Measurements from ENCODE around the gene ZNF532.
"Not testable (repeated sequence)": the region's sequence is repeated elsewhere in the genome, so short reads cannot be mapped to it uniquely, and the experiment has no call there.

The ZNF532 gene

DNA sequence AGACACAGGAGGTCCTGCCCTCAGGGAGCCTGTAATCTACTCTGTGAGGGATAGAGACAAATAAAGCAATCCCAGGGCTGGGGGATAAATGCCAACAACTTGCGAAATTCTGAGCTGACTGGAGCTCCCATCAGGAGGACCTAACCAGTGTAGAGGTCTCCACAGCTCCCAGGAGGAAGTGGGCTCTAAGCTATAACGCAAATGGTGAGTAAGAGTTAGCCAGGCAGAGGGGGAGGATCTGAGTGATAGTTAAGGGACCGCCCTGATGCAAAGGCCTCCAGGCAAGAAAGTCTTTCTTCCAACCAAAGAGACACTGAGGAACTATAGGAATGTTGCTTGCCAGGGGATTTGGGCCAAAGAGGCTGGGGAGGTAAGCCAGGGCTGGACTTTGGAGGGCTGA lies 16.0 kb upstream of the ZNF532 start:
- DNase-seq: no peak

DNA sequence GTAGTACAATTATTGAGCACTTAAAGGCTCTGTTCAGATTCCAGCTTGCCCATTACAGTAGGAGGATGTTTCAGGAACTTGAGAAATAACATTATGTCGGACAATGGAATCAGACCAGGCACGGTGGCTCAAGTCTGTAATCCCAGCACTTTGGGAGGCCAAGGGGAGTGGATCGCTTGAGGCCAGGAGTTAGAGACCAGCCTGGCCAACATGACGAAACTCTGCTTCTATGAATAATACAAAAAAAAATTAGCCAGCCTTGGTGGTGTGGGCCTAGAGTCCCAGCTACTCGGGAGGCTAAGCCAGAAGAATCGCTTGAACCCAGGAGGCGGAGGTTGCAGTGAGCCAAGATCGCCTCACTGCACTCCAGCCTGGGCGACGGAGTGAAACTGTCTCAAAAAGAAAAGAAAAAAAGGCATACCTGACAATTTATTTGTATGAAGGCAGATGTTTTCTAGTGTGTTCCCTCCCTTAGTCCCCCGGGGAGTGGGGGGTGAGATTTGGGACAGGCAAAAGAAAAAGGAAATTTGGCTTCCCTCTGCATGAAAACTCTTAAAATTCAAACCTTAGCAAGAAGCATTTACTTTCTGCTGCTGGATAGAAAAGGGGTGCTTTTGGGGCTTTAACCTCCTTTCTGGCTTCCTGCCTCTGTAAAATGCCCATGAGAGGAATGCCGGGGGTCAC lies 13.7 kb upstream of the ZNF532 start:
- no peak for DNase-seq

DNA sequence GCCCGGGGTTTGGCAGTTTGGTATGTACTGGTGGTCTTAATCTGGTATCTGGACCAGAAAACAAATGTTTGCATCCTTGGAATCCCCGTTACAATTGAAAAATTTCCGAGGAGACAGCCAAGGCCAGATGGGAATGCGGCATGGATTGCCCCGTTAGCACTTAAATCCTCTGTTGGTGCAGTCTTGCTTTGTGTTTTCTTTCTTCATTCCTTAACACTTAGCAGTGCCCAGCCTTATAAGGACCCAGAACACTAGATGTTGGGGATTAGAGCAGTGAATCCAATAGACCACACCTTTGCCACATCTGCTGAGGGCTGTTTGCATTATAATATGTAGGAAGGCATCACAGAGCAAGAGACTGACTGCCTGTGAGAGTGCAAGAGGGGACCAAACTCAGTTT lies 12.8 kb upstream of the ZNF532 start:
- DNase-seq: no peak

DNA sequence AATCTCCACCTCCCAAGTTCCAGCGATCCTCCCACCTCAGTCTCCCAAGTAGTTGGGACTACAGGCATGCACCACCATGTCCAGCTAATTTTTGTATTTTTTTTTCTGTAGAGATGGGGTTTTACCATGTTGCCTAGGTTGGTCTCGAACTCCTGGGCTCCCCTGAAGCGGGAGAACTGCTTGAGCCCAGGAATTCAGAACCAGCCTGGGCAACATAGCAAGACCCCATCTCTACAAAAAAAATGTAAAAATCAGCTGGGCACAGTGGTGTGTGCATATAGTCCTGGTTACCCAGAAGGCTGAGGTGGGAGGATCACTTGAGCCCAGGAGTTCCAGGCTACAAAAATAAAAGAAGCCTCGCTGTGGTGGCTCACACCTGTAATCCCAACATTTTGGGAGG lies 12.0 kb upstream of the ZNF532 start:
- DNase-seq: no peak

DNA sequence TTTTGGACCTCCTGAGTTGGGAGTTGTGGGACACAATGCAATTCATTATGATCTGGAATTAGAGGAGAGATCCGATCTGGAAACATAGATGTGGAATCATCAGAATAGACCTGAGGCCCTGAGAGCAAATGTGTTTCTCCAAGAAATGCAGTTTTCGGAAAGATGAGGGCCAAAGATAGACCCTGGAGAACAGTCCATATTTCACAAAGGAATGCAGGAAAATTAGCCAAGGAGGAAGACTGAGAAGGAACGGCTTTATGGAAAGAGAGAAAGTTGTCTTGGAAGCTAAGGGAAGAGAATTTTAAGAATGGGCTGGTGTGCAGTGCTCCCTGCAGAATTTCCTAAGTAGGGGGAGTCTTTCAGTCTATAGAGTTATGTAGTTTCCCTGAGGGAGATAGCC lies 11.1 kb upstream of the ZNF532 start:
- no peak for DNase-seq

DNA sequence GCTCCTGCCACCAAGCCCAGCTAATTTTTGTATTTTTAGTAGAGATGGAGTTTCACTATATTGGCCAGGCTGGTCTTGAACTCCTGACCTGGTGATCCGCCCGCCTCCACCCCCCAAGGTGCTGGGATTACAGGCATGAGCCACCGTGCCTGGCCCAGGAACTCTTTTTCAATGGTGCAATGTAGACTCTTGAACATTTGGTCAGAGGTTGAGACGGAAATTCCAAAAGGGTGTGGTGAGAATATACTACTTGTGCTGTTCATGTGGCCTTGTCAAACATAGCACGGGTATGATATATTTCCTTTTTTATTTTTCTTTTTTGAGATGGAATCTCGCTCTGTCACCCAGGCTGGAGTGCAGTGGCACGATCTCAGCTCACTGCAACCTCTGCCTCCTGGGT lies 9.2 kb upstream of the ZNF532 start:
- DNase-seq: not testable (repeated sequence)

DNA sequence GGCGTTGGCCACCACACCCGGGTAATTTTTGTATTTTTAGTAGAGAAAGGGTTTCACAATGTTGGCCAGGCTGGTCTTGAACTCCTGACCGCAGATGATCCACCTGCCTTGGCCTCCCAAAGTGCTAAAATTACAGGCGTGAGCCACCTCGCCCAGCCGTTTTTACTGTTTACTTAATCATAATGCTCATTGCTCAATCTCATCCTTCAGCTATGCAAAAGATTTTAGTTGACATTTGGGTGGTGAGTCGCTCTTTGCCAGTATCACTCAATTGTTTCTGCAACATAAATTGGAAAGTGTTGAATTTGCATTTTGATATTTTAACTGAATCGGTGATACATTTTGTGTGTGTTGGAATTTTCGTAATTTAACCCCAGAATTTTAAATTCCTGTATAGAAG lies 7.8 kb upstream of the ZNF532 start:
- no peak for DNase-seq

DNA sequence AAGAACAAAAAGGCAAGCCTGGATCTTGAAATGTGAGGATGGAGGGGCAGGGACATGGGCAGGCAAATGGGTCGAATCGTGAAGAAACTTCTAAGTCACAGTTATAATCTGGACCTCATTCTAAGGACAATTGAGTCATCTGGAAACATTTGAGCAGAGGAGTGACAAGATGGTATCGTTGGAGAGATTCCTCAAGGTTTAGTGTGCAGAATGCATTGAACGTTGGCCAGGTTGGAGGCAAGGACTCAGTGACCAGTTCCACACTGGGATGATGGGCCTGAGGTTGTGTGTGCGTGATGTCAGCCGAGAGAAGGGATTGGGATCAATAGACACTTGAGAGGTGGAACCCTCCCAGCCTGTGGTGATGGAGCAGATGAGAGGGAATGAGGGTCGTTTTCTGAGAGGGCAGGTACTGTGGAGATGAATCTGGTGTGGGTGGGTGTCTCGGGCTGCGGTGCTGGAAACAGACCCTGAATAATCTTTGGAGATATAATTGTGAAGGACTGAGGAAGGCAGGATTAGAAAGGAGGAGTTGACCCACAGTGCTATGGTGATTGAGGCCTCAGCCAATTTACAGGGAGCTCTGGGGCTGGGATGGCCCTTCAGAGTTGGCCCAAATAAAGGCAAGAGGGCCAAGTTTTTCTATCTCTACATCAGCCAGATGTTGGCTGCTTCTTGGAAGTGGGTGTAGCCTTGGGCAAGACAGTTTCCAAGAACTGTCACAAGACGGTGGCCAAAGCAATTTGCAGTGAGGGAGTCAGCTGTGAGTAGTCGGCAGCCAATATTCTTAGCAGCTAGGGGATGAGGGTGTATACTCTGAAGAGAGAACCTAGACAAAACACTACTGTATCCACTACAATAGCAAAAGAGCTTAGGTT lies 5.8 kb upstream of the ZNF532 start:
- no peak for DNase-seq

DNA sequence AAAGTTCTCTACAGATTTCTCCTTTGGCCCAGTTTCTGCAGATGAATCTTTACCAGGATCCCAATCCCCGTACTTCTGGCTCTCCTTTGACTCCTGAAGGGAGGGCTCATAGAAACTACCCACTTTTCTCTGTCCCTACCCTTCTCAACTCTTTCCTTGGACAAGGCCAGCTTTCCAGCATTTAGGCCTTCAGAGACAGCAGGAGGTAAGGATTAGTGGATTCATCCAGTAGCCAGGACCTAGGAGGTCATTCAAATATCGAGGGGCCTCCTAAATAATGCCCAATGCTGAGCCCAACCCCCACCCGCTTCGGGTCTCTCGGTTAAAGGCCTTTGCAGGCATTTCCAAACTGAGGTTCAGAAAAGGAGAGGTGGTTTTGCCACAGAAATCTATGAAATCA lies 4.8 kb upstream of the ZNF532 start:
- no peak for DNase-seq

DNA sequence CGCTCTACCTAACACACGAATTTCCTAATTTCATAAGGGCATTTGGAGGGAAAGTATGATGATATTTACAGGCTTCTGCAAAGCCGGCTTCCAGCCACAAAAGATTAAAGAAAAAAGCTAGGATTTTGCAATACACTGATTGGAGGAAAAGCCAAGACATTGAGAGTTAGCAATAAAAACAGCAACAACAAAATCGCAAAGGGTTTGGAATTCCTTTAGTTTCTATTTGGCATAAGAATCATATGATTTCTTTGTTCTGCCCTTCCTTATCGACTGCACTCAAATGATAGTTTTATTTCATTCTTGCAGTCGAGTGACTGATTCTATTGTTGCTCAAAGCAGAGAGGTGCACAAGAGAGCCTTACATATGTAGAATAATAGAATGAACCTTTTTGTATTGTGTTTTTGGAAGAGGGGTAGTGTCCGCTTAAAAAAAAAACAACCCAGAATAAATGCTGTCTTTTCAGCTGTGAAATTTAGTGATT lies 3.9 kb upstream of the ZNF532 start:
- DNase-seq: no peak

DNA sequence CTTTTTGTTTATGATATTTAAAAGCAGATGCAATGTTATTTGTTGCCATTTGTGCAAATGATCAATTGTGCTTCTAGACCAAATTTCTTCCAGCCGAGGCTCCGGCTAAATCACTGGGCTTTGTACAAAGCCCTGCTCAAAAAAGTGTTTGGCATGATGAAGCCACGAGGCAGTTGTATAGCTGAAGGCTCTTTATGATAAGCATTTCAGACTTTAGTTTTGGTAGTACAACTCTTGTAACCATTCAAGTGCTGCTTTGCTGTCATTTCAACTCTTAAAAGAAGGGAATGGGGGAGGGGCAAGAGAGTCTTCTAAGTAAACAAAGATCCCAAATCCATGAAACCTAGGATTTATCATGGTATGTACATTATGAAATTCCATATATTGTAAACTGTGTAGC lies 3.3 kb upstream of the ZNF532 start:
- DNase-seq: no peak

DNA sequence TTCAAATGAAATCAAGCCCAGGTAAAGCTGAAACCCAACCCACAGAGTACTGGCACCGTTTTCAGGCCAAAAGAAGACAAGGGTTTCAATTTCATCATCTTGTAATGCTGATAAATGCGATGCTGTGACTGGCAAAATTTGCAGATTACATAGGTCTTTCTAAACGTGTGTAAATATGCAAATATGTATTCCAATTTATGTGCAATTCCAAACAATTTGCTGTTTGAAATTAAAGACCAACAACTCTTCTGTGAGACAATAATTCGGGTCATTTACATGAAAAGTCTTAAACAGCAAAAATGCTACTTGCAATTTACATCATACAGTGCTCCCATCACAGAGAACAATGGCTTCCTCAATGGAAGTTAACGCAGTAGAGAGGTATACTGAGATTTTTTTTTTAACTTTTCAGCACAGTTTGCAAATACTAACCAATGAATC lies 2.8 kb upstream of the ZNF532 start:
- no peak for DNase-seq

DNA sequence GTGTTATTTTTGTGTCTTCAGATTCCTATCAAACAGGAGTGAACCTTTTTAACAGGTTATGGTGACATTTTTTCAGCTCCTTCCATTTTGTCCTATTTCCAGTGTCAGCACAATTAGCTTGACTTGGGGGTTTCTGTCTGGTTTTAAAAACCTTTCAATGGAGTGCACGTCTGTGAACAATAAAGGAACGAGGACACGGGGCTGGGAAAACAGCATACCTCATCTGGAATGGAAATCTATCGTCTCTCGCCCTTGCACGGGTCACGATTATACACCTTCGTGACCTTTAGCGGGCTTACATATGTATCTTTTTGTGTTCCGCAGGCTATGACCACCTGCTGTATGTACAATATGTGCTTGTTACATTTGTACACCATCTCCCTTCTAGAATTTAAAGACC lies 2.3 kb upstream of the ZNF532 start:
- DNase-seq: no peak

DNA sequence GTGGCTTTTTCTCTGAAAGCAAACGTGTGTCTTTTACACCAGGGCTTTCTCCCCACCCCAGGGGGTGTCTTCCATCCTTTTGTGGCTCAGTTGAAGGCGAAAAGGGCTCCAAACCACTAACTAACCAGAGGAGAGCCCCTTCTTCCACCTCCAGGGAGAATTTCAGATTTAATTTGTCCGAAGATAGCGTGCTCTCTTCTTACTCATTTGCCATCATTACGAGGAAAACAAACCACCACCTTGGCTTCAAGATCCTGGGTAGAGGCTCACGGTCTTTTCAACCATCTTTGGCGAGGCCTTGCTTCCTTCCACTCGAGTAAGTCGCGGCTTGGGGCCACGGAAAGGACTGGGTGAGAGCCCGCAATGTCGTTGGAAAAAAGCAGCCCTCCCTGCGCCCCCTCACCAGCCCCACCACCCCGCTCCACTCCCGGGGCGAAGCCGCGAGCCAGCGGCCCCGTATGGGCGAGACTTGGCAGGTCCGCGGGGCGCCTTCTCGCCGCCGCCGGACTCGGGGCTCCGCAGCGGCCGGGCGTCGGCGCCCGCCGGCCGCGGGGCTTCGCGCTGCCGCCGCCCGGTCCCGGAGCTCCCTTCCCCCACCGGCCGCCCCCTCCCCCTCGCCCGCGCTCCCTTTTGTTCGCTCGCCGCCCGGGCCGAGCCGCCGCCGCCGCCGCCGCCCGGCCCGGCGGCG lies 1.7 kb upstream of the ZNF532 start:
- DNase-seq: no peak

DNA sequence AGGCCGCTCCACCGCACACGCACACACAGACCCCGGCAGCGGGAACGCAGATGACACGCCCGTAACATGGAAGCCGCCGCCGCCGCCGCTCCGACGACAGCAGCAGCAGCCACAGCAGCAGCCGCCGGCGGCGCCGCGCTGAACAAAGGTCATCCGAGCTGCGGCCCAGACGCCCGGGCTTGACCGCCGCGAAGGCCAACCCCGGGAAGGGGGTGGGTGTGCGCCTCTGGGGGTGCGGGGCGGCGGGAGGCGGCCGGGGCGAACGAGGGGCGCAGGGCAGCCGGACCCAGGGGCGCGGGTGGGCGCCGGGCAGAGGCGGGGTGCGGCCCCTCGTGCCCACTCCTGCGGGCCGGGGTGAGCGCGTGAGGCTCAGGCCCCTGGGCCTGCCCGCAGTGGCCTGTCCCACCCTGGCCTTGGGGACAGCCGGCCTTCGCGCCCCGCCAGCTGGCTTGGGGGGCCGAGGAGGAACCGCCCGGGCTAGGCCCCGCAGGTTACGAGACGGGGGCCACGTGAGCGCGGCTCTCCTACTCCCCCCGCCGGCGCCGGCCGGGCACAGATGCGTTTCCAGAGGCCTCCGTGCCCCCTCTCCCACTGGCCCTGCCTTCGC lies 1.0 kb upstream of the ZNF532 start:
- DNase-seq: no peak

DNA sequence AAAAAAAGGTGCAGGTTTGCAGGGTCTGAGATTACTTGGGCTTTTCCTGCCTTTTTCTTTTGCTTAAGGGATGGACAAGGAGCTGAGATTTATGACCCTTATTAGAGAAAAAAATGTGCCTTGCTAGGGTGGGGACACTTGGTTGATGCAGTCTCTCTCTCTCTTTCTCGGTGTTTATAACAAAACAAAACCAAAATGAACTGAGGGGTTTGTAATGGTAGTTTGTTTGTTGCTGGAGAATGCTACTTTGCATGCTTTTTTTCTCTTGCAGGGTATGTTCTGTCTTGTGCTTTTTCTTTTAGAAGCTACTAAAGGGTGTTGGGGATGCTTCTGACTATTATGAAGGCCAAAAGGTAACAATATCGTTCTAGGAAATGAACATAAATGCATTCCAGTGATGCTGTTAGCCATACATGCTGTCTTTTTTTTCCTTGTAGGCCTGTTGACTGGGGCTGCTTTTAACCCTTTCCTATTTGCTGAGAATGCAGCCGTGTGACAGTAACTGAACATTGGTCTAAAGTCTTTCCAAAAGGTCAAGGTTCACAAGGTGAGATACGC lies 435 bp downstream of the ZNF532 start:
- DNase-seq: no peak

DNA sequence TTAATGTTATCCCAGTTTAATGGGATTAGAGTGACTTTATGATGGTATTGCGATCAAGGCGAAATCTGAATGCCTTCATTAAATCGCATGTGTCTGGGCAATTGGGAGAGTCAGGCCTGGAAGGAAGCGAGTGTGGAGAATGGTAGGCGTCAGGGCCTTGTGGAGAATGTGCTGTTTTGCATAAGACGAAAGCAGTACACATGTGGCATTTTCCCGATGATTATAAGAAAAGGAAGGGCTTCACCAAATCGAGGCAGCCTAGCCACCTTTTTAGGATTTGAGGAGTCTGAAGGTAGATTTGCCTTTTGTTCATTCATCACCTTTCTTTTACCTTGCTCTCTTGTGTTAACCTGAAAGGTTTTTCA lies 1.0 kb downstream of the ZNF532 start:
- DNase-seq: no peak

DNA sequence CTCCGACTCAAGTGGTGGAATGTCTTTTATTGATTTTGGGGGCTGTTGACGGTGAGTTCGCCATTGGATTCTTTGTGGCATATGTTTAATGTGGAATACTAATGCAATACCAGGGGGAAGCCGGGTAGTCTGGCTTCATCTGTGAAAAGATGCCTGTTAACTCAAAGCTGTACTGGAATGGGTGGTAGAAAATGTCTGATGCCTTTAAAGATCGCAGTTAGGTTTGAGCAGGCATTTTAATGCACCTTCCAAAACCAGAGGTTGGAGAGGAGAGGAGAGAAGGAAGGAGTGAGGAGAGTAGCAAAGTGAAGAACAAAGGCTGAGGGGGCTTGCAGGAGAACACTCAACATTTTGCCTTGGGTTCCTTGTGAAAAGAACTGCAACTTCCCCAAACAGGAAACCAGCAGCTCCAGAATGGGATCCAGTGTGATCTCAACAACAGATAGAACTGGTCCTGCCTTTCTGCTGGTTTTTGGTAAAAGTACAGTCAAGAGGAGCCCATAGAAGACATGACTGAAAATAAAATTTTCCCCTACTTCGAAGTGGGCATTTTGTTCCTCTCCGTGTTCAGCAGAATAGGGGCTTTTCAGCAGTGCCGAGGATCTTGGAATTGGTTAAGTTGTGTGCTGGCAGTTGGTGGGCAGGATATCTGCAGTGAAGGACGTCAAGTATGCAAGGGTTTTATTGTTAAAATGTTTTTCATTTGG lies 1.5 kb downstream of the ZNF532 start:
- DNase-seq: no peak

DNA sequence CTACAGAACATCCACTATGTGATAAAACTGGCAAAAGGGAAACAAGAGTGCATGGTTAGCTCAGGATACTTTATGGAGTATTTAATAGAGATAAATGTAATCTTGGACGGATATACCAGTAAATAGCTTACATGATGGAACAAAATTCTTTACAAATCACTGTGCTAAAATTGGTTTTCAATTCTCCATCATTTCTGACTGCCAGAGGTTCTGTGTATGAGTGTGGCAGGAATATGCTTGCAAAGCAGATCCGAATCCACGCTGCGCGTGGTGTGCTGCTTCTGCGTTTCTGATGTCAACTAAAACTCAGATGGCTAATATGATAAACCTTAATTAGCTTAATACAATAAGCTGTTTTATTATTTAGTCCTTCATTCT lies 2.1 kb downstream of the ZNF532 start:
- DNase-seq: no peak

DNA sequence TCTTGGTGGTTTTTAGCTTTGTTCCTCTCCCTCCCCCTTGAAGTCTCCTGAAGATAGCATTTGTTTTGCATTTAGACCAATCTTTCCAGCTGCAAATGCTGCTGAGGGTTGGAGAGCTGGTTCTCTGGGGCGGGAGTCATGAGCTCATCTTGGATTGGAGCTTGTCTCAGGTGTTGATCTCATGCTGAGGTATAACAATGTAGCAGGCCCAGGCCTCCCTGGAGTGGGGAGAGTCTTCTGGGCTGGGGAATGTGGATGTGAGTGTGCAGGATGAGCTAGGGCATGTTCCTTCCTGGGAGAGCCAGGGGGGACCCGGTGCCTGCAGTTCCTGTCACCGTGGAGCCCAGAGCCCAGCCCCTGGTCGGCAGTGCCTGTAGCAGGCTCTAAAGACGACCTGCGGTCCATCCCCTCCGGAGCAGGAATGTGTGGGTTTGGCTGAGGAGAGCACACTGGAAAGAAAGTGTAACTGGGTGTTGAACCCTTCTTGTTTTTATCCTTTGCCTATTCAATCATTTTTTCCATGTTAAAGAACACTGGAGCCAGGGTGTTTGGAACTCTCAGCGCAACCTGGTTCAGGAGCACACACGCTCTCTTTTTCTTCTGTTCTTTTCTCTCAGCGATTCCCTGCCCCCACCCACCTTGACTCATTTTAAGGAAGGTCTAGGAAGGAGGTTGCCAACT lies 2.7 kb downstream of the ZNF532 start:
- DNase-seq: no peak

DNA sequence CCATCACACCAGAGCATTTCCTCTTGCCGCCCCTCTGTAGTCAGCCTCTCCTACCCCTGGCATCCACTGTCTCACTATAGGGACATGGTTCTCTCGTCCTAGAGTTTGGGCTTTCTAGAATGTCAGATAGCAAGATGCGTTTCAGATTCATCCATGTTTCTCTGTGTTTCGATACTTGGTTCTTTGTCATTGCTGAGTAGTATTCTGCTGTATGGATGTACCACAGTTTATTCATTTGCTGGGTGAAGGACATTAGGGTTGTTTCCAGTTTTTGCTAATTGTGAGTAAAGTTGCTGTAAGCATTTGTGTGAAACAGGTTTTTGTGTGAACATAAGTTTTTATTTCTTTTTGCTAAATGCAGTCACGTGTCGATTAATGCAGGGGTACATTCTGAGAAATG lies 3.8 kb downstream of the ZNF532 start:
- no peak for DNase-seq

DNA sequence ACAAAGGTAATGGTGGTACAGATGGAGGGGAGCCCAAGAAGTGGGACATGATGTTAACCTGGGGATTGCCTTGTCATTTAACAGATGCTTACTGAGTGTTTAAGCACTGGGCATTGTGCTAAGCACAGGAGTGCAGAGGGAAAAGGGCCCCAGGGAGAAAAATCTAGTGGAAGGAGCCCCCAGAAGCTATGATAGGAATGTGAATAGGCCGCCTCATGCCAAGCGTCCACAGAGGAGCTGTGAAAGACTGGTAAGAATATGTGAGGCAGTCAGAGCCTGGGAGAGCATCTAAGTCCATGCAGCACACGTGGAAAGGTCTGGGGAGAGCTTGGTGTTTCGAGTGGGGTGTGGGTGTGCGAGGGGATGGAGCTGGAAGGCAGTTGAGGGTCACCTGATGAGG lies 5.5 kb downstream of the ZNF532 start:
- DNase-seq: no peak

Data from NCI-H2029 treated with DMSO at 0.1 percent for 48 hours (cell line).